Body of pancreas (tissue), 4 donors: ENCODE data around the gene LRRC2. TPM values are rescaled to one million over a fixed set of nuclear protein-coding genes. Genes with fewer than 3 reads are reported as not detected.

Source experiments
- ATAC-seq: fragments of 150-250 bp; one replicate; pipeline ENCODE4 v1.9.1; 2016
- DNase-seq, 4 donors: peaks; one replicate each; pipeline ENCODE4 v3.0.0-alpha.2; 2019
- H3K27ac ChIP-seq, 4 donors: fragments of 200-600 bp; sonication (generic); 1 replicate in 3 of 4; 2 replicates in 1 of 4; pipeline versions ENCODE4 v1.5.1 to v1.6.1; 2016 to 2019; ENCODE audit warnings: mild to moderate bottlenecking in 1 of 4, mixed read lengths in 1 of 4, moderate library complexity in 1 of 4
- H3K27me3 ChIP-seq, 2 donors: fragments of 200-600 bp; sonication (generic); one replicate each; pipeline ENCODE4 v1.6.0; 2016; ENCODE audit warnings: mild to moderate bottlenecking in 1 of 2
- H3K36me3 ChIP-seq, 2 donors: fragments of 200-600 bp; sonication (generic); replicated peaks in 1 of 2; 2 replicates each; pipeline ENCODE4 v1.5.1; 2016; ENCODE audit warnings: low read depth in 2 of 2; ENCODE audit not compliant: insufficient read depth in 1 of 2
- H3K4me1 ChIP-seq: fragments of 200-600 bp; sonication (generic); one replicate; pipeline ENCODE4 v1.6.0; 2016
- H3K4me3 ChIP-seq, 2 donors: fragments of 200-600 bp; sonication (generic); 1 replicate in 1 of 2; 2 replicates in 1 of 2; pipeline ENCODE4 v1.5.1; 2016 to 2019
- H3K9me3 ChIP-seq, 3 donors: fragments of 200-600 bp; sonication (generic); 1 replicate in 2 of 3; 2 replicates in 1 of 3; pipeline ENCODE4 v1.5.1; 2016
- POLR2A ChIP-seq, 3 donors: fragments of 450-650 bp; IDR thresholded peaks; one replicate each; pipeline ENCODE4 v1.6.1; 2016; ENCODE audit warnings: antibody characterized with exemption in 3 of 3, mild to moderate bottlenecking in 2 of 3
- WGBS, 2 donors: methylation state at CpG; one replicate each; pipeline ENCODE4 v1.1.5; 2017; 5-methylcytosine and 5-hydroxymethylcytosine counted together
- intact Hi-C: fragments of 100-400 bp; cut with DNase I; formaldehyde crosslinking; loops from one replicate; pipeline ENCODE4 v1.15.1; 2023
- total RNA-seq, 2 donors: library from RNA; depleted of rRNA; stranded (reverse); fragments of >200 nt; gene quantifications; one replicate each; pipeline ENCODE4 v1.1.0, GENCODE V29; 2016
- TF ChIP-seq, protein P1 (sequence below), 7 experiments: fragments of 450-650 bp in 4 of 7; fragments of 200-600 bp in 3 of 7; sonication (generic) in 3 of 7; IDR thresholded peaks; one replicate each; pipeline ENCODE4 v1.5.1; 2016 to 2019; ENCODE audit warnings: antibody characterized with exemption in 7 of 7

LRRC2 gene
- total RNA-seq, 2 donors from 2014 or later = 1.8 to 2.3 TPM

DNA sequence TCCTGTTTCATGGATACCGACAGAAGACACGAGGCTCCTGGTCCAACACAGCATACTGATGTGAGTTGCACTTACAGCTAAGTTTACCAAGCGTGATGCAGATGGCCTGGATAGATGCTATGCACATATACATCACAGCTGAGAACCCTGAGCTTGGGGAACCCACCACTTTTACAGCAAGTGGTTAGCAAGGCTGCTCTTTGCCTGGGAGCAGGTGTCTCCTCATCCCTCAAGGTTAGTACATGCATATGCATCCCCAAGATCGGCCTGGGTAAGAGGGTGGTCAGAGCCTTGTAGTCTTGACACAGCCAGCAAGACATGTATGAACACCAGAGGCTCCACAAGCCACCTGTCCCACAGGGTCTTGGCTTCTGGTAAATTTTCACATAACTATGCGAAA, 28.3 kb downstream of the LRRC2 start:
- H3K4me3 ChIP-seq = no peak overlapping the region
- no peaks in the 10 kb centered on the region for H3K9me3 ChIP-seq
- intact Hi-C loops = no loop called here
- no peak for ATAC-seq
- no peaks in the 10 kb centered on the region for H3K36me3 ChIP-seq
- no peaks in the 10 kb centered on the region for H3K27me3 ChIP-seq
- TF ChIP-seq, protein P1, sequence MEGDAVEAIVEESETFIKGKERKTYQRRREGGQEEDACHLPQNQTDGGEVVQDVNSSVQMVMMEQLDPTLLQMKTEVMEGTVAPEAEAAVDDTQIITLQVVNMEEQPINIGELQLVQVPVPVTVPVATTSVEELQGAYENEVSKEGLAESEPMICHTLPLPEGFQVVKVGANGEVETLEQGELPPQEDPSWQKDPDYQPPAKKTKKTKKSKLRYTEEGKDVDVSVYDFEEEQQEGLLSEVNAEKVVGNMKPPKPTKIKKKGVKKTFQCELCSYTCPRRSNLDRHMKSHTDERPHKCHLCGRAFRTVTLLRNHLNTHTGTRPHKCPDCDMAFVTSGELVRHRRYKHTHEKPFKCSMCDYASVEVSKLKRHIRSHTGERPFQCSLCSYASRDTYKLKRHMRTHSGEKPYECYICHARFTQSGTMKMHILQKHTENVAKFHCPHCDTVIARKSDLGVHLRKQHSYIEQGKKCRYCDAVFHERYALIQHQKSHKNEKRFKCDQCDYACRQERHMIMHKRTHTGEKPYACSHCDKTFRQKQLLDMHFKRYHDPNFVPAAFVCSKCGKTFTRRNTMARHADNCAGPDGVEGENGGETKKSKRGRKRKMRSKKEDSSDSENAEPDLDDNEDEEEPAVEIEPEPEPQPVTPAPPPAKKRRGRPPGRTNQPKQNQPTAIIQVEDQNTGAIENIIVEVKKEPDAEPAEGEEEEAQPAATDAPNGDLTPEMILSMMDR (IDR thresholded peaks at IDR 0.05) = no peak
- TF ChIP-seq POLR2A (IDR thresholded peaks at IDR 0.05) = no peak
- DNase-seq = no peak
- 78 to 90% methylated on average over 5 of the region's 5 CpGs for WGBS, 2 donors
- H3K4me1 ChIP-seq = no peaks in the 10 kb centered on the region
- H3K27ac ChIP-seq = no peak overlapping the region

DNA sequence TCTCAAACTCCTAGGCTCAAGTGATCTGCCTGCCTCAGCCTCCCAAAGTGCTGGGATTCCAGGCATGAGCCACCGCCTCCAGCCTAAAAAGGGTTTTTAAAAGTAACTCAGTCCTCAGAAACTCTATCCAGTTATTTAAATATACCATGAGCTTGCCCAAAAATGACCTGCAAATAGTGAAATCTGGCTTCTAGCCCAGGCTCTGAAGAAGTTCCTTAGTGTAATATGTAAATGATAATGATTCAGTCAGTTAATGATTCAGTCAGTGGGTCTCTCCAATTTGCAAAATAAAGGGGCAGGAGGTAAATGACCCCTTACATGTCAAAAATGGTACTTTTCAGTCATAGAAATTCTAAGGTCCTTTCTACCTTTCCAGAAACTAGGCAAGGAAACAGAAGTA, 28.8 kb downstream of the LRRC2 start:
- no peaks in the 10 kb centered on the region for H3K36me3 ChIP-seq
- intact Hi-C loops = no loop called here
- no peaks in the 10 kb centered on the region for H3K27me3 ChIP-seq
- ATAC-seq (no peak), DNase-seq (no peak)
- no peaks in the 10 kb centered on the region for H3K9me3 ChIP-seq
- H3K27ac ChIP-seq = no peak overlapping the region
- no peaks in the 10 kb centered on the region for H3K4me1 ChIP-seq
- no peak overlapping the region for H3K4me3 ChIP-seq
- WGBS, 2 donors = 77 to 91% methylated on average over 1 of the region's 1 CpG
- TF ChIP-seq, protein P1 (IDR thresholded peaks at IDR 0.05) = no peak
- no peak for TF ChIP-seq POLR2A (IDR thresholded peaks at IDR 0.05)

DNA sequence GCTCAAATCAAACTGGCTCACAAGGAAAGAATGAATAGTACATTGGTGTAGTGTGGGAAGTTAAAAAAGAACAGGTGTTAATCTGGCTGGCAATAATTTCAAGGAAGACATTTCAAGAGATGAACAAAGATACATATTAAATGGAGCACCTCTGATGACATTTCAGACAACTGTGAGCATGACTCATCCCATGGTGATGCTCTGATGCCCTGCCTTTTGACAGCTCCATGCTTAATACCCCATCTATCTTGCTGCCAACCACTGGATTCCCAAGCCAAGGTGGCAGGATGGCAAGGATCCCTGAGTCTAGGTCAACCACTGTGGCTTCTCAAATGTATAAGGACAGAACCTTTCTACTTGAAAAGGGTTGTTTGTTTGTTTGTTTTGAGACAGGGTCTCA, 29.3 kb downstream of the LRRC2 start:
- Histone ChIP-seq H3K27me3 (no peaks in the 10 kb centered on the region), H3K4me1 (no peaks in the 10 kb centered on the region), H3K27ac (no peak overlapping the region), H3K36me3 (no peaks in the 10 kb centered on the region), H3K4me3 (no peak overlapping the region), H3K9me3 (no peaks in the 10 kb centered on the region)
- intact Hi-C loops = no loop called here
- DNase-seq (no peak), ATAC-seq (no peak)
- TF ChIP-seq POLR2A (IDR thresholded peaks at IDR 0.05) = no peak
- TF ChIP-seq, protein P1 (IDR thresholded peaks at IDR 0.05) = no peak

DNA sequence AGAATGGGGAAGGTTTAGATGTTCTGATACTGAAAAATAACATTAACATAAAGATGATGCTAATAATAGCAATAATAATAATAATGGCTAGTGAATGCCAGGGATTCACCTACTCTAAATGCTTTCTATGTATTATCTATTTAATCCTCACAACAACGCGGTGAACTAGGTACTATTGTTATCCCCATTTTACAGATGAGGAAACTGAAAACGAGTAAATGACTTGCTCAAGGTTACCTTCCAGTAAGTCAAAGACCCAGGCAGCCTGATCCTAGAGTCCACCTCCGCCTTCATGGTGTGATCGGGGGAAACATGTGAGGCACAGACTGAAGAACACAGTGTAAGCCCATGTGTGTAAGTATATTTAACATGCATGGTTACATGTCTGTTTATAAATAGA, 30.4 kb downstream of the LRRC2 start:
- H3K27me3 ChIP-seq = no peaks in the 10 kb centered on the region
- WGBS, 2 donors = 87 to 89% methylated on average over 5 of the region's 5 CpGs
- no peaks in the 10 kb centered on the region for H3K9me3 ChIP-seq
- DNase-seq = no peak
- intact Hi-C loops = no loop called here
- TF ChIP-seq POLR2A (IDR thresholded peaks at IDR 0.05) = no peak
- TF ChIP-seq, protein P1 (IDR thresholded peaks at IDR 0.05) = no peak
- no peak overlapping the region for H3K27ac ChIP-seq
- H3K36me3 ChIP-seq = no peaks in the 10 kb centered on the region
- ATAC-seq = no peak
- H3K4me3 ChIP-seq = no peak overlapping the region
- H3K4me1 ChIP-seq = no peaks in the 10 kb centered on the region

DNA sequence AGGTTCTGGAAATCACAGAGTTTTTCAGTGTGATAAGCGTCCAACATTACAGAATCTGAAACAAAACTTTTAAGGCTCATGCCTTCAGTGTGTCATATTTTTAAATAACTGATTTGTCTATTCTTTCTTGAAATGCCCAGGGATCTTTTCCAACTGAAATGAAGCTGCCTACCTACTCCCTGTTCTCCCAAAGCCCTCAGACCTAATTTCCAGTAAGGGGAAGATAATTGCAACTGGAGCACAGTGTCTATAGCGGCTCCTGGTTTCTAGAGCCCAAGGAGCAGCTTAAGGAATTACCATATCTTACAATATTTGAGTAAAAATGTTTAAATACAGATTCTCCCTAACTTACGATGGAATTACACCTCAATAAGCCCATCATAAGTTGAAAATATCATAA, 33.0 kb downstream of the LRRC2 start:
- Histone ChIP-seq H3K4me3 (no peak overlapping the region), H3K36me3 (no peaks in the 10 kb centered on the region), H3K4me1 (no peaks in the 10 kb centered on the region), H3K9me3 (no peaks in the 10 kb centered on the region), H3K27ac (no peak overlapping the region), H3K27me3 (no peaks in the 10 kb centered on the region)
- WGBS, 2 donors = 75 to 87% methylated on average over 3 of the region's 3 CpGs
- ATAC-seq = no peak
- intact Hi-C loops = no loop called here
- no peak for DNase-seq
- TF ChIP-seq, protein P1 (IDR thresholded peaks at IDR 0.05) = no peak
- no peak for TF ChIP-seq POLR2A (IDR thresholded peaks at IDR 0.05)
